Kidney tubule cell (primary cell): ENCODE data around the gene USP10.

Source experiments
- DNase-seq: peaks from one replicate; pipeline ENCODE4 v3.0.0-alpha.2; 2018; ENCODE audit warnings: low spot score

Gene USP10

DNA sequence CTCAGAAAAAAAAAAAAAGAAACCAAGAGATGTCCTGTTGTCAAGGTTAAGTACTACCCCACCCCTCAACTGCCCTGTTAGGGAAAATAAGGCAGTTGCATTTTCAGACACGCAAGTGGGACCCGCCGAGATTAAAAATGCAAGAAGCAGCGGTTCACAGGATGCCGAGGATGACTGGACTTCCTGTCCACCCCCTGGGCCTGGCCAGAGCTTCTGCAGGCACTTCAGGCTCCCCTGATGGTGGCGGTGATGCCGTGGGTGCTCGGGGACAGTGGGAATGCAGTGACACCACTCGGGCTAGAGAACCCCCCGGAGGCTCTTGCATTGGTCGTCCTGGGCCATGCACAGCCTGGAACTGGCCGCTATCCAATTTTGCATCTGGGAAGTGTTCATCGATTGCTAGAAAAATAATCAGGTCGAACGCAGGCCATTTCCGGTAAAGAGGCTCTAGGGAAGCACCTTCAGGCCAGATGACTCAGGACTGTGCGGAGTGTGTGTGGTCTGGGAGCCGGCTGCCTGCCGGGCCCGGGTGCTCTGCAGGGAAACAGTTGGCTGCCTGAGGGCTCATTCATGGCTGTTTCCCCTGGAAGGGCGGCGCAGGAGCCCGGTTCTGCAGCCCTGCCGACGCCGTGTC lies 106.6 kb downstream of the USP10 start:
- peak; percentile 16 for DNase-seq

DNA sequence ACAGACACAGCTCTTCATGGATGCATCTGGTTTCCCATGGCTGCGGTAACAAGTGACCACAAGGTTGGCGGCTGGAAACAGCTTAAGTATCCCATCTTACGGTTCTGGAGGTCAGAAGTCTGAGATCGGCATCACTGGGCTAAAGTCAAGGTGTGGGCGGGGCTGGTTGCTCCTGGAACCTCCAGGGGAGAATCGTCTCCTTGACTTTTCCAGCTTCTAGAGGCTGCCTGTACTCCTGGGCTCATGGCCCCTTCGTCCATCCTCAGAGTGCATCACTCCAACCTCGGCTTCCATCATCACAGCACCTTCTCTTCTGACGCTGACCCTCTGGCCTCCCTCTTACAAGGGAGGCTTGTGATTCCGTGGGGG lies 107.1 kb downstream of the USP10 start:
- no peak for DNase-seq

DNA sequence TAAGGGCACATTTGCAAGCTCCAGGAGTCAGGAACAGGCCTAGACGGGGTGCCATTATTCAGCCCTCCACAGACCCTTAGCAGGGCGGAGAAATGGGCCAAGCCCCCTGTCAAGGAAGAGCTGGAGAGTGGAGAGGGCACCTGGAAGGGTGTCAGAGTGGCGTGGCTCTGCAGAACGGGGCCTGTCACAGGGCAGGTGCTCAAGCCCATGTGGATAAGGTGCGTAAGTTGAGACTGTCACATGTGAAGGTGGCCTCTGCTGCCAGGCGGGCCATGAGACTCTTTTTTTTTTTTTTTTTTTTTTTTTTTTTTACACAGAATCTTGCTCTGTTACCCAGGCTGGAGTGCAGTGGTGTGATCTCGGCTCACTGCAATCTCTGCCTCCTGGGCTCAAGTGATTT lies 108.0 kb downstream of the USP10 start:
- no peak for DNase-seq

DNA sequence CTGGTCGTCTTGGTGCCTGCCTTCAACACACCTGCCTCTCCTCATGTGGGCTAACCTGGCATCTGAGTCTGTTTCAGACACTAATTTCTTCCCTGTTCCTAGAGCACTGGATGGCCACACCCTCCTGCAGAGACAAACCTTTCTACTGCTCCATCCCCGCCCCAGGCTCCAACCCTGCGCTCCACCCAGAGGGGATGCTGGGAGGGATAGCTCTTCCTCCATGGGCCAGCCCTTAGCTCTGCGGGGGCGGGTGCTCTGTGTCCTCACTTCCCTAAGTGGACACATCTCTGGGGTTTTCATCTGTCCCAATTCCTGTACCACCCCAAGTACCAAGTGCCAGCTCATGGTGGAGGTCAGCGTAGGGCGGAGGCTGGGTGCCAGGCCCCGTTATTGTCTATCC lies 109.0 kb downstream of the USP10 start:
- DNase-seq: no peak

DNA sequence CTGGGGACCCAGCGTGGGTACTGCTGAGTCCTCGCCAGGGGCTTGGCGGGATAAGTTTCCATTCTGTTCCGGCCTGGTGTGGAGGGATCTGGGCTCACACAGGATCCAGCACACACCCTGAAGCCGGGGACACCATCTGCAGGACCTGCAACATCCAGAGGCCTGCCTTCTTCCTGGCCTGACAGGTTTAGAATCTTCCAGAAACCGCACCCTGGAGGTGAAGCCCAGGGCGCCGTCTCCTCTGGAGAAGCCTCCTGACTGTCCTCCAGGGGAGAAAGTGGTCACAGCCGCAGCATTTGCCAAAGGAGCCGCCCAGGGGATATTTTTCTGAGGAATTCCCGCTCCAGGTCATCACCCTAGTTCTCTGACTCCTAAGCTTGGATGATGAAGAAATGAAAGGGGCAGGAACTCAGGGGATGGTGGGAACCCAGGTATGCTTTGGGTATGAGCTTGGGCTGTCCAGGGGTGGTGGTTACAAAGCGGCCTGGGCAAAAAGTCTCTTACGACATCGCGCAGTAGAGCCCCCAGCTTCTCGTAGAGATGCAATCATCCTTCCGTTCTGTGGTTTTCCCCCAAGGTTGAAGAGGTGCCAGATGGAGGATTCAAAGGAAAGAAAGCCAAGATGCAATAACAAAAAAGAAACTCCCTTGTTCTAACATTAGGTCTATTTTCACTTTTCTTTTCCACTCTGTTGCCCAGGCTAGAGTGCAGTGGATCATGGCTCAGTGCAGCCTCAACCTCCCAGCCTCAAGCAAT lies 110.9 kb downstream of the USP10 start:
- no peak for DNase-seq

DNA sequence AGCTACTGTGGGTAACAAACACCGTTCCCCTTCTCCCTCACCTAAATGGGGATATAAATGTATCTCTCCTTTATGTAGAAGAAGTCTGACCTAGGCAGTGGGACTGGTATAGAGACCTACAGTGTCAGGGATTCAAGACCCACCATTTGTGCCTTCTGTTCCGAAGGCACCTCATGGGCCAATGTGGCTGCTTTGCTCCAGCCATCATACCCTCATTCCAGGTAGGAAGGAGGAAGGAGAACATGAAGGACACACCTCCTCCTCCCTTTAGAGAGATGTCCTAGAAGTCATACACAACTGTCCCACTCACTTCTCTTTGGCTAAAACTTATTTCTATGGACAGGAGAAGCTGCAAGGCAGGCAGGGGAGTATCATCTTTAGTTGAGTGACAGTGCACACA lies 111.7 kb downstream of the USP10 start:
- DNase-seq: no peak

DNA sequence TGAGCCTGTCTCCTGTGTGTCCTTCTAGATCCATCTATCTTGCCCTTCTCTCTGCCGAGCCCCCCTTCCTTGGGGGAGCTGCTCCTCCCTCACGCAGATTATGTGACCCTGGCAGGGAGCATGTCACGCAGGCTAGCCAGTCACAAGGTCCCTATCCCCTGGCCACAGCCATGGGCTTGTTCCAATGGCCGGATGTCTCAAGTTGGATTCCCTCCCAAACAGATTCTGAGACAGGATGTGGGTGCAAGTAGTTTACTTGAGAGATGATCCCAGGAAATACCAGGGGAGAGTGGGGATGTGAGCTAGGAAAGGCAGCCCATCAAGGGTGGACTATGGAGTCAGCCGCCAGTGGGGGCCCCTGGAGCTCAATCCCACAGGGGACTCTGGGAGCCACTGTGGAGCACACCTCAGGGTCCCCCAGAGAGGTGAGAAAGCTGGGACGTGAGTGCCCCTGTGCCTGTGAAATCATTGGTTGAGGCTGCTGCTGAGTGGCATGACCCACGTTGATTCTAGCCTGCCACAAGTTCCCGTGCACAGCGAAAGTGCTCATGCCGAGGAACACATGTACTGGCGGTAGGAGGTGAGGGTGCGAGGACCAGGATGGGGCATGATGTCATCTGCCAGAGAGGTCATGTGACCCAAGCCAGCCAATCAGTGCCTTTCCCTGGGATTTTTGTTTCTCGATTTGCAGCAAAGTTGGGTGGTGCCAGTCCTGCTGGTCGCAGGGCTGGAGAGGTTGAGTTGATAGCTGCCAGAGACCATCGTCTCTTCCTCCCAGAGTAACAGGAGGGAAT lies 113.5 kb downstream of the USP10 start:
- DNase-seq: no peak

DNA sequence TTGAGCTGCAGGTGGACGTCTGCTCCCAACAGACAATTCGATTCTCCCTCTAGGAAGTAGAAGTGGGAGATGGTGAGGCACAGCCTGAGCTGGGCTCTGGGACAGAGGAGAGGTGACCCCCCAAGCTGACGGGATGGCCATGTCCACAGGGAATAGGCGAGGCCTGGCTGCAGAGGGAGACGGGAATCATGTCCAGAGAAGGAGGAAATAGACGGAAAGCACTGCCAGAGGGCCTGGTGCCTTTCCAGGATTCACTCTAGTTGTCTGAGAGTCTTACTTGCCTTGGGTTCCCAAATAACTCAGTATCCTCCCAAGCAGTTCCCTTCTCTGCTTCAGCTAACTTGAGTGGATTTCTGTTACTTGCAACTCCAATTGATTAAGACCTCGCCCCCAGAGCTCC lies 115.7 kb downstream of the USP10 start:
- no peak for DNase-seq

DNA sequence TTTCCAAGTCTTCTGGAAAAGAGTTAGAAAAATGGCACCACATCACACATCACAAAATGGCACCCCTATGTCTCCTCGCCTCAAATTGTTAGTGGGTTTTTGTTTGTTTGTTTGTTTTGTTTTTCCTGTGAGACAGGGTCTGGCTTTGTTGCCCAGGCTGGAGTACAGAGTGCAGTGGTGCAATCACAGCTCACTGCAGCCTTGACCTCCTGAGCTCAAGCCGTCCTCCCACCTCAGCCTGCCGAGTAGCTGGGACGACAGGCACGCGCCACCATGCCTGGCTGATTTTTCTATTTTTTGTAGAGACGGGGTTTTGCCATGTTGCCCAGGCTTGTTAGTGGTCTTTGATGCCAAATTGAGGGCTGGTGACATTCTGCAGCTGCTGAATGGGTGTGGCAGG lies 116.2 kb downstream of the USP10 start:
- DNase-seq: no peak

DNA sequence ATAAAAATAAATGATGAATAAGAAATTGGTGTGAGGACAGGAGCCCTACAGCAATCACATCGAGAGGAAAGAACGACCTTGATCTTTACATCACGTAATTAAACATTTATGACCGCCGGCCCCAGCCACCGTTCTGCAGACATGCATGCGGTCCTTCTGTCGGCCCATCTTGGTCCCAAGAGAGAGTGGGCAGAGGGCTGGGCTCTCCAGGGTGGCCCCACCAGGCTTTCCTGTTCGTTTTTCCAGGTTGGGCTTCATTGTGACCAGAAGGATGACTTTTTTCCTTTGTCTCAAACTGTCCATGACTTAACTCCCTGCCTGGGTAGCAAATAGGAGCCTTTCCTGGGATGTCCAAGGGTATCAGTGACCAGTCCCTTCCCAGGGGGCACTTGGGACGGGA lies 116.7 kb downstream of the USP10 start:
- DNase-seq: no peak

DNA sequence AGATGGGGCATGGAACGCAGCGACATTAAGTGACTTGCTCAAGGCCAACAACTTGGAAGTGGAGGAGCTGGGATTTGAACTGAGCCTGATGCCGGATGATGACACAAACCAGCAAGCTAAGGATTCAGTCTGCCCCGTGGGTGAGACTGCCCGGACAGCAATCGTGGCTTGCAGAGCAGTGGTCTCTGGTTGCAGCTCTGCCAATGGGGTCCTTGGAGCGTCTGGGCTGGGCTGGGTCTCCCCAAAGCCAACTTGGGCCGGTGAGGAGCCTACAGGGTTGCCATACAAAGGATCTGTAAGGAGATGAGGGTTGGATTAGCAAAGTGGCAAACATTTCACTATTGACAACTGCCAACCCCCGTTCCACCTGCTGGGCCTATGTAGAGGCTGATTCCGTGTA lies 117.4 kb downstream of the USP10 start:
- no peak for DNase-seq

DNA sequence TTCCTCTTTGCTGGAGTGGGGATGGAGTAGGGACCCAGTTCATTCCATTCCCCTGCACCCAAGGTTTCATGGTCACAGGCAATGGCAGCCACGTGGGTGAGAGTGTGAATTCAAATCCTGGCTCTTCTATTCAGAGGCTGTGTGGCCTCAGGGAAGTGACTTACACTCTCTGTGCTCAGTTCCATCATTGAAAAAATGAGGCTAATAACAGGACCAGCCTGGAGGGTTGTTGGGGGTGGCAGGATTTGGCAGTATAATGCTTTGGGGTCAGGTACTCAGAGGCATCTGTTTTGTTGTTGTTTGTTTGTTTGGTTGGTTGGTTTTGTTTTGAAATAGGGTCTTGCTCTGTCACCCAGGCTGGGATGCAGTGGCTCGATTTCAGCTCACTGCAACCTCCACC lies 117.8 kb downstream of the USP10 start:
- DNase-seq: no peak

DNA sequence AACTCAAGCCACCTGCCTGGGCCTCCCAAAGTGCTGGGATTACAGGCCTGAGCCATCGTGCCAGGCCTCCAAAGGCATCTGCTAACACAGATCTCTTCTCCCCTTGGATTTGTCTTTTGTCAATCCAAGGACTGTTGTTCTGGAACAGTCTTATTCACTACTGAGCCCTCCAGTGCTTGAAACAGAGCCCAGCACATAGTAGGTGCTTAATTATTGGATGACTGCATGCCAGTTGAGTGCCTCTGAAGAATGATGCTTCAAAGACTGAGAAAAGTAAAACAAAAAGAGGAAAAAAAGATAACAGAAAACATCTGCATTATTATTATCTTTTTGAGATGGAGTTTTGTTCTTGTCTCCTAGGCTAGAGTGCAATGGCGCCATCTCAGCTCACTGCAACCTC lies 118.3 kb downstream of the USP10 start:
- no peak for DNase-seq

DNA sequence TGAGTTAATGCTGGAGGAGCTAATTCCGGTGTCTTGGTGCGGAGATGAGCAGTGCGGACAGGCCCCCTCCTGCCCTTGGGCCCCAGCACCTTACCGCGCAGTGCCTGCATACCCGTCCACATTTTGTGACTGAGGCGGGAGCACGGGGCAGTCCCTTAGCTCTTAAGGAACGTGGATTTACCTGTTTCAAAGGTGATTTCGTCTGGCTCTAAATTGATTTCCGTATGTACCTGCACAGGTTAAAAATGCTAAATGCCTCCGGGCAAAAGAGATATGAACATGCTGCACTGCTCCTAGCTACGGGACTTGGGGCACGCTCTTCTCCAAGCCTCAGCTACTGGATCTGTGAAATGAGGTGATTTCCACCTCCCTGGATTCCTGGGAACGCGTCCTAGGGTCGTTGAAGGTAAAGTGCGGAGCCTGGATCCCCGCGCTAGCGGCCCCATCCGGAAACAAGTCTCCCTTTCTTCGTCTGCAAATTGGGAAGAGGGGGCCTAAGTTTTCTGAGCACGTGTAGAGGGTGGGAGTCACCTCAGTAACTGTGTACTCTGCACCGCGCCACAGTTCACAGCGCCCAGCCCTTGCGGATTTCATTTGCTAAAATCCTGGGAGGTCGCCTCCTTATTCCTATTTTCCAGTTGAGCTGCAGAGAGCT lies 119.3 kb downstream of the USP10 start:
- DNase-seq: no peak

DNA sequence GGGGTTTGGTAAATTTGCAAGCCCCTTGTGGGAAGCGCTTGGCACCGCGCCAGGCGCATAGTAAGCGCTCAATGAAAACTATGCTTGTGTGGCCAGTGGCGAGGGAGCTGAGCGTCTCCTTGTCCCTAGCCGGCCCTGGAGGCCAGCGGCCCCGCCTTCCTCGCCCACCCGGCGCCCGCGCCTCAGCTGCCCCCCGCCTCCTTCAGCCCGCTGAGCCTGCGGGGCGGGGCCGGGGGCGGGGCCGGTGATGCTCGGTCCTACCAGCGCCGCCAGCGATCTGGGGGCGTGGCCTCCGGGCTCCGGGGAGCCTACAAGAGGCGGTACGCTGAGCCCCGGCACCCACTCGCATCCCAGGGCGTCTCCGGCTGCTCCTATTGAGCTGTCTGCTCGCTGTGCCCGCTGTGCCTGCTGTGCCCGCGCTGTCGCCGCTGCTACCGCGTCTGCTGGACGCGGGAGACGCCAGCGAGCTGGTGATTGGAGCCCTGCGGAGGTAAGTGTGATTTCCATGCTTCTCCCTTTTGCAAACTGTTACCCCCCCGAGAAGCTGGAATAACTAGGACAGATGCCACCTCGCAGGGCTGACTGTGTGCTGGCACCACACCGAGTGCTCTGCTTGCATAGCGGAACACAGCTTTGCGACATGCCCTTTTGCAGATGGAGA lies 120.0 kb downstream of the USP10 start, which contains the start of gene CRISPLD2:
Gene CRISPLD2 (plus strand): TSS at position 342 of the 661 bp plus-strand sequence. CDS start 18,511 bp downstream, outside the sequence.
- DNase-seq: peak; percentile 83

DNA sequence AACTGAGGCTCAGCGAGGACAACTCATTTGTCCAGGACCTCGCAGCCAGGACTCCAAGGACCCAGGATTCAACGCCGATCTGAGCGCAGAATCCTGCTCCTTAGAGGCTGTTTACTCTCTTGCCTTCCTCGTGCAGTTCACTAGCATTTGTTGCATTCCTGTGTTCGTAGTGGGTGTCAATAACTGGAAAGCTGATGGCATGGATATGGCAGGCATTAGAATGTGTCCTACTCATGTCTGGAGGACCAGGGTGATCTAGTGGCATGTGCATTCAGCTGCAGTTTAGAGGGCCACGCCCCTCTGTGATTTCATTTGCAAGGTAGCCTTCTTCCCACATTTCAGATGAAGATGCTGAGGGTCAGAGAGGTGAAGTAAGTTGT lies 120.5 kb downstream of the USP10 start:
- no peak for DNase-seq

DNA sequence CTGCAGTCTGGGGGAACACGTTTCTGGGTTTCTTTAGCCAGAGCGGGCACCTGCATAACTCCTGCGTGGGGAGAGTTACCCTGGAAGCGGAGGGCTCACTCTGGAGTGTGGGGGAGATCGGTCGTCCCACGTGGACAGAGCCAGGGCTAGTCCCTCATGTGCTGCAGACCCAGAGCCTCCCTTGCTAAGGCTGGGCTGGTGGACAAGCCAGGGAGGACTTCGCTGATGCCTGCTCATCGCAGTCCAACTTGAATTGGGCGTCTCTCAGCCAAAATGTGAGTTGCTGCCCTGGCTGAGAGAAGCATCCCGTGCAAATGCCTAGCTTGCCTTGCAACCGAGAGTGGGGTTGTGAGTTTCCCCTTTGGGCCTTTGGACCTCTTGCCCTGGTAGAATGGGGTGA lies 121.0 kb downstream of the USP10 start:
- no peak for DNase-seq

DNA sequence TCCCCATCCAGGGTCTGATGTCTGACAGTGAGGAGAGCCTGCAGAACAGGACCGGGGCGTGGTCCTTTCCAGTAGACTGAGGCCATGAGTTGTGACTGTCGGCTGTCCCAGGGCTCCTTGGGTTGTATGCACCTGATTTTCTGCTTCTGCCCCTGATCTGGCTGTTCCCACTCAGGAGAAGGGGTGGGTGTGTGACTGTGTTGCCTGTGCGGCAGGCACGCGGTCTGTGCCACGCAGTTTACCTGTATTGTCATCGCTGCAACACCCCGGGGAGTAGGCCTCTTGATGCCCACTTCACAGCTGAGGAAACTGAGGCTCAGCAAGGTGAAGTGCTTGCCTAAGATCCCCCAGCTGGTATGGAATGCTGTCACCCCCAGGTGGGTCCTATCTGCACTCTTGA lies 121.4 kb downstream of the USP10 start:
- no peak for DNase-seq

DNA sequence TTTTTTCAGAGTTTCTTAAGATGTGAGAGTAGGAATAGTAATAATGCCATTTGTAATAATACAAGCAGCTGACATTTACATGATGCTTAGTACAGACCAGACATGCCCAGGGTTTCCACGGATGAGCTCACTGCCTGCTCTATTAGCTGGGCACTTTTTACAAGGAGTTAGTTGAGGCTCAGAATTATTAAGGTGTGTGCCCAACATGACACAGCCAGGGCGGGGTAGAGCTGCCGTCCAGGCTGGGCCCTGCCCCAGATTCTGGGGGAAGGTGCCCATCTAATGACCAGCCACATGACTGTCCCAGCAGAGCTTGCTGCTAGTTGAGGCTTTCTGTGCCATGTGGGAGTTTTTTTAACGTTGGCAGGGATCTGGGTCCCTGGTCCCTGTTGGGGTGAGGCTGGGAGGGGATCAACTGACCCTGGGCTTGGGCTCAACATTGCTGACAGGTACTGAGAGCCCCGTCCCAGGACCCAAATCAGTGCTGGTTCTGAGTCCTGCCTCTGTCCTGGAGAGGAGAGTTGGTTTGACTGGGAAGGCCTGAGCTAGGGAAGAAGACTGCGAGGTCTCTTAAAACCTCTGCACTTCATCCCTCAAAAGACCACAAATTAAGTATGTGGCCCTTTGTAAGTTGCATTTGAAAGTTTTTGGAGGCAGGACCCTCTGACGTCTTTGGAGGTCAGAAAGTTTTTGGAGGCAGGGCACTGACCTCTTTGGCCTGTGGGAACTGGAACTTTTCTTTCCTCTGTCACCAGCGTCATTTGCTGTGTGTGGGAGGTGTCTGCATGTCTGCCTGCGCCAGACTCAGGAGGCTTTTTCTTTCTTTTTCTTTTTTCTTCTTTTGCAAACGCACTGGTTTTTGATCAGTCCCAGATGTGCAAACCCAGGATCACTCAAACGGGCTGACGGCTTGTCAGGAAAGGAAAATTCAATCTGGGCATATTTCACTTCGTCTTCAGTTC lies 122.2 kb downstream of the USP10 start:
- DNase-seq: no peak

DNA sequence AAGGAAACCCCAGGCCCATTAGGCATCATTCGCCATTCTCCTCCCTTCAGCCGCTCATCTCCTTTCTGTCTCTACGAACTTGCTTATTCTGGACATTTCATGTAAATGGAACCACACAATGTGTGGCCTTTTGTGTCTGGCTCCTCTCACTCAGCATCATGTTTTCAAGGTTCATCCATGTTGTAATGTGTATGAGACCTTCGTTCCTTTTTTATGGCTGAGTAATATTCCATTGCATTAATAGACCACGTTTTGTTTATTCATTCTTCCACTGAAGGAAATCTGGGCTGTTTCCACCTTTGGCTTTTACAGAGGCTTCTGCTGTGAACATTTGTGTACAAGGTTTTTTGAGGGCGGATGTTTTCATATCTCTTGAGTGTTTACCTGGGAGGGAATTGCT lies 123.2 kb downstream of the USP10 start:
- no peak for DNase-seq

DNA sequence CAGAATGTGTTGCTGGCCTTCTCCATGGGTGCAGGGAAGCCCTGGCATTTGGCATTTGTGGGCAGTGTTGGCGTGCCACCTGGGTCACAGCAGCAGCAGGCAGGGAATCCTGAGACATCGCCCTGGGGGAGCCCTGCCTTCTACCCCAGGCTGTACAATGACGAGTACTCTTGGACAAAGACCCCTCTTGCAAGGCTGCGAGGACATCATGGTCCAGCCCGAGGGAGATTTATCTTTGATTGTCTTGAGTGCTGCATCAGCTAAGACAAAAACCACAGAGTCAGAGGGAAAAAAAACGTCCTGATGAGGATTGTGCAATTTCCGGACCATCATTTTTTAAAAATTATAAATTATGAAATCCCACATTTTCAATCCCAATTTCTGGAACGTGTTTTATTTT lies 123.7 kb downstream of the USP10 start:
- DNase-seq: no peak
